H1 (cell line): ENCODE results near the gene LRRC49. TPM values are rescaled to one million over a fixed set of nuclear protein-coding genes. Genes with fewer than 3 reads are reported as not detected.
"Not testable (repeated sequence)": the region's sequence is repeated elsewhere in the genome, so short reads cannot be mapped to it uniquely, and the experiment has no call there.

Experiments used
- CTCF ChIA-PET: fragments of 300-600 bp; sonication (Branson Sonifier 250); formaldehyde crosslinking; loops from one replicate; lab custom pipeline; 2021; ENCODE audit not compliant: partially characterized antibody; lab: Charles Lee
- POLR2A ChIA-PET: fragments of 300-600 bp; sonication (Branson Sonifier 250); formaldehyde crosslinking; loops from one replicate; lab custom pipeline; 2021; ENCODE audit warnings: inconsistent platforms; ENCODE audit not compliant: partially characterized antibody; lab: Charles Lee
- DNase-seq, 2 experiments: peaks; one replicate each; pipeline versions ENCODE4 v3.0.0 to v3.0.0-alpha.2; 2010 to 2022; ENCODE audit warnings: low spot score in 2 of 2, low read depth in 1 of 2, mixed read lengths in 1 of 2
- FAIRE-seq: peaks from 2 replicates; lab custom pipeline; 2011; peaks lifted over from hg19 to GRCh38; lab: Jason Lieb, UNC
- H2AFZ ChIP-seq: 2 replicates; pipeline ENCODE4 v1.8.1; 2012; ENCODE audit warnings: low read length, inconsistent platforms
- H2AK5ac ChIP-seq: 2 replicates; pipeline ENCODE4 v1.6.1; 2013; ENCODE audit warnings: low read depth, low read length
- H2BK120ac ChIP-seq: replicated peaks from 2 replicates; pipeline ENCODE3; 2013; ENCODE audit warnings: low read depth, low read length, inconsistent platforms
- H2BK12ac ChIP-seq: 2 replicates; pipeline ENCODE4 v1.6.1; 2013; ENCODE audit warnings: low read depth, low read length
- H2BK15ac ChIP-seq: 2 replicates; pipeline ENCODE4 v1.6.1; 2013; ENCODE audit warnings: low read length
- H2BK20ac ChIP-seq: 2 replicates; pipeline ENCODE4 v1.6.1; 2013; ENCODE audit warnings: low read length
- H2BK5ac ChIP-seq: 2 replicates; pipeline ENCODE4 v1.6.1; 2013; ENCODE audit warnings: low read depth, low read length
- H3K14ac ChIP-seq: 2 replicates; pipeline ENCODE4 v1.6.1; 2013; ENCODE audit warnings: inconsistent platforms; ENCODE audit not compliant: insufficient read length
- H3K18ac ChIP-seq: 2 replicates; pipeline ENCODE4 v1.6.1; 2013; ENCODE audit warnings: low read length; ENCODE audit errors: extremely low read depth
- H3K23ac ChIP-seq: 2 replicates; pipeline ENCODE4 v1.6.1; 2013; ENCODE audit warnings: inconsistent platforms; ENCODE audit not compliant: insufficient read length
- H3K23me2 ChIP-seq: 2 replicates; pipeline ENCODE4 v1.6.1; 2013; ENCODE audit warnings: low read depth, low read length
- H3K27ac ChIP-seq: 2 replicates; pipeline ENCODE4 v1.6.1; 2011; ENCODE audit warnings: low read depth, low read length, inconsistent platforms
- H3K27me3 ChIP-seq, 4 experiments: replicated peaks in 1 of 4; 1 replicate in 1 of 4; 2 replicates in 3 of 4; pipeline versions ENCODE4 v1.6.1 to v1.8.1; 2011 to 2013; ENCODE audit warnings: low read length in 3 of 4, mild to moderate bottlenecking in 3 of 4, inconsistent platforms in 2 of 4, mixed read lengths in 2 of 4, moderate library complexity in 1 of 4; ENCODE audit not compliant: control insufficient read depth in 3 of 4, insufficient read depth in 3 of 4; ENCODE audit errors: extremely low read depth in 1 of 4
- H3K36me3 ChIP-seq, 4 experiments: 2 replicates each; pipeline versions ENCODE4 v1.6.1 to v1.8.1; 2011 to 2013; ENCODE audit warnings: mild to moderate bottlenecking in 4 of 4, low read length in 3 of 4, moderate library complexity in 2 of 4, control low read depth in 1 of 4, inconsistent platforms in 1 of 4; ENCODE audit not compliant: insufficient read depth in 4 of 4, control insufficient read depth in 2 of 4
- H3K4ac ChIP-seq: replicated peaks from 2 replicates; pipeline ENCODE3; 2013; ENCODE audit warnings: low read length, low read depth, mixed read lengths, inconsistent platforms; ENCODE audit not compliant: insufficient read length
- H3K4me1 ChIP-seq, 4 experiments: replicated peaks in 1 of 4; 1 replicate in 1 of 4; 2 replicates in 3 of 4; pipeline versions ENCODE4 v1.6.1 to v1.8.1; 2011 to 2013; ENCODE audit warnings: low read length in 3 of 4, inconsistent platforms in 2 of 4, mixed read lengths in 1 of 4; ENCODE audit not compliant: insufficient read depth in 4 of 4, control insufficient read depth in 3 of 4
- H3K4me2 ChIP-seq, 2 experiments: 2 replicates each; pipeline versions ENCODE4 v1.6.1 to v1.8.1; 2011 to 2013; ENCODE audit warnings: low read depth in 2 of 2, low read length in 2 of 2, control low read depth in 1 of 2, inconsistent platforms in 1 of 2, mild to moderate bottlenecking in 1 of 2; ENCODE audit not compliant: insufficient read depth in 1 of 2
- H3K4me3 ChIP-seq, 4 experiments: fragments of 200-600, 300-600 bp in 1 of 4; sonication (generic), shearing (Covaris generic), sonication (Bioruptor Twin) in 1 of 4; 2 replicates each; pipeline versions ENCODE4 v1.5.1 to v1.8.1; 2011 to 2016; ENCODE audit warnings: low read length in 4 of 4, low read depth in 3 of 4, control low read depth in 2 of 4, inconsistent platforms in 2 of 4, mild to moderate bottlenecking in 2 of 4, mixed read lengths in 1 of 4, moderate library complexity in 1 of 4; ENCODE audit not compliant: insufficient read depth in 2 of 4; ENCODE audit errors: extremely low read depth in 1 of 4
- H3K56ac ChIP-seq: replicated peaks from 2 replicates; pipeline ENCODE3; 2013; ENCODE audit warnings: low read depth, mild to moderate bottlenecking, mixed read lengths, low read length, inconsistent platforms; ENCODE audit not compliant: insufficient read length
- H3K79me1 ChIP-seq: 2 replicates; pipeline ENCODE4 v1.6.1; 2013; ENCODE audit warnings: low read depth, low read length, control low read depth
- H3K79me2 ChIP-seq, 2 experiments: 2 replicates each; pipeline versions ENCODE4 v1.6.1 to v1.8.1; 2012 to 2013; ENCODE audit warnings: low read length in 2 of 2, mild to moderate bottlenecking in 2 of 2, inconsistent platforms in 1 of 2; ENCODE audit not compliant: insufficient read depth in 2 of 2, control insufficient read depth in 1 of 2
- H3K9ac ChIP-seq, 4 experiments: replicated peaks in 1 of 4; 1 replicate in 1 of 4; 2 replicates in 3 of 4; pipeline versions ENCODE4 v1.6.1 to v1.8.1; 2011 to 2013; ENCODE audit warnings: low read depth in 3 of 4, low read length in 3 of 4, control low read depth in 2 of 4, mild to moderate bottlenecking in 2 of 4, moderate library complexity in 2 of 4, inconsistent platforms in 1 of 4; ENCODE audit errors: extremely low read depth in 1 of 4
- H3K9me3 ChIP-seq, 2 experiments: 2 replicates each; pipeline versions ENCODE4 v1.6.1 to v1.8.1; 2012 to 2013; ENCODE audit warnings: mild to moderate bottlenecking in 2 of 2, moderate library complexity in 2 of 2, control low read depth in 1 of 2, inconsistent platforms in 1 of 2, low read depth in 1 of 2, low read length in 1 of 2, mixed read lengths in 1 of 2; ENCODE audit not compliant: insufficient read depth in 2 of 2
- H4K20me1 ChIP-seq, 2 experiments: replicated peaks in 1 of 2; 2 replicates each; pipeline versions ENCODE3 to v1.8.1; 2011 to 2013; ENCODE audit warnings: inconsistent platforms in 2 of 2, low read length in 2 of 2, mild to moderate bottlenecking in 1 of 2; ENCODE audit not compliant: insufficient read depth in 2 of 2, control insufficient read depth in 1 of 2
- H4K5ac ChIP-seq: 2 replicates; pipeline ENCODE4 v1.6.1; 2013; ENCODE audit warnings: low read length, low read depth, mixed read lengths, inconsistent platforms; ENCODE audit not compliant: insufficient read length
- H4K8ac ChIP-seq: 2 replicates; pipeline ENCODE4 v1.8.0; 2013; ENCODE audit warnings: mild to moderate bottlenecking, moderate library complexity, low read length, inconsistent platforms; ENCODE audit not compliant: insufficient read depth; ENCODE audit errors: extremely low read depth
- H4K91ac ChIP-seq: replicated peaks from 2 replicates; pipeline ENCODE3; 2013; ENCODE audit warnings: low read length, mixed read lengths, inconsistent platforms; ENCODE audit not compliant: insufficient read length
- BCL11A ChIP-seq, 2 experiments: IDR thresholded peaks; one replicate each; pipeline ENCODE4 v1.6.1; 2011; ENCODE audit warnings: low read depth in 2 of 2, low read length in 2 of 2, mild to moderate bottlenecking in 2 of 2
- CTCF ChIP-seq, 3 experiments: IDR thresholded peaks; 1 replicate in 2 of 3; 2 replicates in 1 of 3; pipeline versions ENCODE4 v1.5.1 to v1.6.1; 2011; ENCODE audit warnings: low read length in 3 of 3, mild to moderate bottlenecking in 3 of 3, inconsistent platforms in 2 of 3, low read depth in 1 of 3, moderate library complexity in 1 of 3; ENCODE audit not compliant: insufficient read depth in 1 of 3; ENCODE audit errors: control extremely low read depth in 1 of 3
- USF2 ChIP-seq: IDR thresholded peaks from 2 replicates; pipeline ENCODE4 v1.6.1; 2011; ENCODE audit warnings: low read length, improper control_type of control experiment
- WGBS, 2 experiments: shearing (Covaris generic) in 1 of 2; methylation state at CpG; one replicate each; pipeline versions ENCODE4 v1.1.6 to v1.1.7; 2013 to 2015; ENCODE audit warnings: low lambda C conversion rate in 2 of 2, mixed read lengths in 2 of 2, inconsistent platforms in 1 of 2, low coverage in 1 of 2, missing lambda C conversion rate in 1 of 2; ENCODE audit not compliant: insufficient replicate concordance in 2 of 2, insufficient coverage in 1 of 2, insufficient read length in 1 of 2; ENCODE audit errors: extremely low coverage in 1 of 2, missing lambda C conversion rate in 1 of 2; 5-methylcytosine and 5-hydroxymethylcytosine counted together
- polyA plus RNA-seq, 7 experiments: library from polyadenylated mRNA; depleted of rRNA in 3 of 7; stranded (reverse) in 5 of 7; unstranded in 2 of 7; fragments of >200 nt in 5 of 7; fragments of 200-250 nt in 2 of 7; gene quantifications; 1 replicate in 5 of 7; 2 replicates in 1 of 7; 4 replicates in 1 of 7; pipeline versions ENCODE4 v1.2.1 to v1.2.3, GENCODE V29; 2011 to 2013; ENCODE audit warnings: missing spikeins in 2 of 7, mixed read lengths in 2 of 7
- total RNA-seq: library from RNA; stranded (reverse); fragmentation: NEBNext Ultra II Directional; extraction: Animal tissue kit (Norgen Biotek cat#: 25700); gene quantifications from 2 replicates; pipeline ENCODE4 v1.2.1, GENCODE V29; 2021

The LRRC49 gene
- total and polyA plus RNA-seq, 2 of the 8 experiments (the other 6 are each of a cell fraction or from before 2014, with no cell fraction given) = 5.0 to 10.4 TPM

GRCh38 chr15:71003319-71003718 is 110.7 kb downstream of the LRRC49 start (continued):
- no peak for TF ChIP-seq USF2
- TF ChIP-seq CTCF (IDR thresholded peaks at IDR 0.05; ENCODE audit: control extremely low read depth in 1 of 3, insufficient read depth in 1 of 3, low read depth in 1 of 3, low read length in 3 of 3) = no peak
- no peak for TF ChIP-seq BCL11A (IDR thresholded peaks at IDR 0.05; ENCODE audit: low read depth in 2 of 2, low read length in 2 of 2)

GRCh38 chr15:71004506-71004905 is 111.9 kb downstream of the LRRC49 start:
- H3K4me2 ChIP-seq, H3K56ac ChIP-seq, H3K27ac ChIP-seq, H3K9ac ChIP-seq, H2BK12ac ChIP-seq, H3K23ac ChIP-seq, H4K8ac ChIP-seq, H3K4me1 ChIP-seq, H3K4me3 ChIP-seq, DNase-seq, H3K4ac ChIP-seq, H3K79me2 ChIP-seq, H3K27me3 ChIP-seq, H3K23me2 ChIP-seq, H2BK5ac ChIP-seq, POLR2A ChIA-PET, H3K14ac ChIP-seq, H3K36me3 ChIP-seq, H4K91ac ChIP-seq, H2AK5ac ChIP-seq, H2BK120ac ChIP-seq, H2BK15ac ChIP-seq, H3K79me1 ChIP-seq, H4K20me1 ChIP-seq, CTCF ChIA-PET, H4K5ac ChIP-seq, H2AFZ ChIP-seq, H3K9me3 ChIP-seq, FAIRE-seq, H2BK20ac ChIP-seq, H3K18ac ChIP-seq: not testable (repeated sequence)
- WGBS, 2 experiments = 98% methylated on average over 4 of the region's 4 CpGs; no CpG with 5 or more reads in 1 of the 2 experiments
